AG04450 (cell line): ENCODE measurements around the gene VGLL4. TPM values are rescaled to one million over a fixed set of nuclear protein-coding genes. Genes with fewer than 3 reads are reported as not detected.

ENCODE experiments used
- CTCF ChIA-PET: fragments of 300-600, 350-600 bp; formaldehyde crosslinking; extraction: SDS; loops from one replicate; lab custom pipeline; 2022; ENCODE audit warnings: antibody characterized with exemption, inconsistent platforms; lab: Charles Lee
- POLR2A ChIA-PET: fragments of 350-600 bp; formaldehyde crosslinking; extraction: SDS; loops from one replicate; lab custom pipeline; 2021; ENCODE audit warnings: antibody characterized with exemption, inconsistent platforms; lab: Yijun Ruan, JAX
- DNase-seq: peaks from one replicate; pipeline ENCODE4 v3.0.0-alpha.2; 2011; ENCODE audit warnings: low read depth, low spot score
- H3K27ac ChIP-seq: one replicate; pipeline ENCODE4 v1.5.1; 2012; ENCODE audit warnings: low read depth, low read length, control low read depth
- H3K27me3 ChIP-seq: one replicate; pipeline ENCODE4 v1.6.0; 2012; ENCODE audit warnings: low read length; ENCODE audit not compliant: control insufficient read depth, insufficient read depth
- H3K4me3 ChIP-seq: 2 replicates; pipeline ENCODE4 v1.5.1; 2011; ENCODE audit warnings: mild to moderate bottlenecking, low read depth, low read length, control low read depth
- H3K9me3 ChIP-seq: 2 replicates; pipeline ENCODE4 v1.5.1; 2012; ENCODE audit warnings: low read length; ENCODE audit not compliant: control insufficient read depth, insufficient read depth
- CTCF ChIP-seq: IDR thresholded peaks from 2 replicates; pipeline ENCODE4 v1.5.1; 2011; ENCODE audit warnings: low read depth, low read length, control low read depth, inconsistent platforms
- polyA plus RNA-seq: library from polyadenylated mRNA; depleted of rRNA; stranded (reverse); fragments of >200 nt; gene quantifications from 2 replicates; pipeline ENCODE4 v1.2.3, GENCODE V29; 2011

The VGLL4 gene
- polyA plus RNA-seq, 1 experiment = 30.5 TPM

GRCh38 chr3:11671648-11672100, 28.0 kb upstream of the VGLL4 start:
- Histone ChIP-seq H3K27me3 (no peaks in the 10 kb centered on the region), H3K27ac (no peak overlapping the region), H3K4me3 (no peak overlapping the region), H3K9me3 (no peaks in the 10 kb centered on the region)
- CTCF ChIA-PET = no interaction called here
- POLR2A ChIA-PET = interaction anchor here (1.2 kb wide), 1 partner anchor 44 kb away, joined by 6 read pairs; no protein-coding TSS in a partner anchor
- DNase-seq = no peak
- TF ChIP-seq CTCF = no peak

GRCh38 chr3:11668243-11669235, 24.8 kb upstream of the VGLL4 start:
- CTCF ChIA-PET = interaction anchor here (0.6 kb wide), 1 partner anchor 161 kb away, joined by 3 read pairs; no protein-coding TSS in a partner anchor

GRCh38 chr3:11665331-11665730, 21.6 kb upstream of the VGLL4 start:
- CTCF ChIA-PET = no interaction called here
- Histone ChIP-seq H3K9me3 (no peaks in the 10 kb centered on the region), H3K27me3 (no peaks in the 10 kb centered on the region), H3K27ac (no peak overlapping the region), H3K4me3 (no peak overlapping the region)
- POLR2A ChIA-PET = no interaction called here
- no peak for DNase-seq
- no peak for TF ChIP-seq CTCF

More at GRCh38 chr3:11668243-11669235, 24.8 kb upstream of the VGLL4 start:
- no peak overlapping the region for H3K27ac ChIP-seq
- H3K27me3 ChIP-seq = no peaks in the 10 kb centered on the region
- H3K4me3 ChIP-seq = no peak overlapping the region
- H3K9me3 ChIP-seq = no peaks in the 10 kb centered on the region
- no peak for TF ChIP-seq CTCF
- DNase-seq = no peak
- POLR2A ChIA-PET = no interaction called here

GRCh38 chr3:11662392-11662990, 18.8 kb upstream of the VGLL4 start:
- H3K9me3 ChIP-seq = no peaks in the 10 kb centered on the region
- no peak overlapping the region for H3K4me3 ChIP-seq
- no peak overlapping the region for H3K27ac ChIP-seq
- POLR2A ChIA-PET = no interaction called here
- no peaks in the 10 kb centered on the region for H3K27me3 ChIP-seq
- peak; percentile 54 for TF ChIP-seq CTCF
- no peak for DNase-seq
- CTCF ChIA-PET = interaction anchor here (0.7 to 3.7 kb wide), 7 partner anchors 11 to 283 kb away, joined by 3 to 13 read pairs (median 4); no protein-coding TSS in a partner anchor
